HK-2 (cell line): ENCODE results near the gene GDPGP1.
"Not testable (repeated sequence)": the region's sequence is repeated elsewhere in the genome, so short reads cannot be mapped to it uniquely, and the experiment has no call there.

ENCODE experiments used
- DNase-seq: peaks from one replicate; pipeline ENCODE4 v3.0.0-alpha.2; 2018; ENCODE audit not compliant: unreplicated experiment

The GDPGP1 gene, protein sequence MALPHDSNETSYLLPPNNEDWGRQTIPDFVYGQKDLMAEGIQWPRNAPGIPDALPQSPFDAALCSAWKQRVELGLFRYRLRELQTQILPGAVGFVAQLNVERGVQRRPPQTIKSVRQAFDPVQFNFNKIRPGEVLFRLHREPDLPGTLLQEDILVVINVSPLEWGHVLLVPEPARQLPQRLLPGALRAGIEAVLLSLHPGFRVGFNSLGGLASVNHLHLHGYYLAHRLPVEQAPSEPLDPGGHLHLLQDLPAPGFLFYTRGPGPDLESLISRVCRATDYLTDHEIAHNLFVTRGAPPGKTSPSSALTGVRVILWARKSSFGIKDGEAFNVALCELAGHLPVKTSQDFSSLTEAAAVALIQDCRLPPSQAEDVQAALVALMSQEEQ

DNA sequence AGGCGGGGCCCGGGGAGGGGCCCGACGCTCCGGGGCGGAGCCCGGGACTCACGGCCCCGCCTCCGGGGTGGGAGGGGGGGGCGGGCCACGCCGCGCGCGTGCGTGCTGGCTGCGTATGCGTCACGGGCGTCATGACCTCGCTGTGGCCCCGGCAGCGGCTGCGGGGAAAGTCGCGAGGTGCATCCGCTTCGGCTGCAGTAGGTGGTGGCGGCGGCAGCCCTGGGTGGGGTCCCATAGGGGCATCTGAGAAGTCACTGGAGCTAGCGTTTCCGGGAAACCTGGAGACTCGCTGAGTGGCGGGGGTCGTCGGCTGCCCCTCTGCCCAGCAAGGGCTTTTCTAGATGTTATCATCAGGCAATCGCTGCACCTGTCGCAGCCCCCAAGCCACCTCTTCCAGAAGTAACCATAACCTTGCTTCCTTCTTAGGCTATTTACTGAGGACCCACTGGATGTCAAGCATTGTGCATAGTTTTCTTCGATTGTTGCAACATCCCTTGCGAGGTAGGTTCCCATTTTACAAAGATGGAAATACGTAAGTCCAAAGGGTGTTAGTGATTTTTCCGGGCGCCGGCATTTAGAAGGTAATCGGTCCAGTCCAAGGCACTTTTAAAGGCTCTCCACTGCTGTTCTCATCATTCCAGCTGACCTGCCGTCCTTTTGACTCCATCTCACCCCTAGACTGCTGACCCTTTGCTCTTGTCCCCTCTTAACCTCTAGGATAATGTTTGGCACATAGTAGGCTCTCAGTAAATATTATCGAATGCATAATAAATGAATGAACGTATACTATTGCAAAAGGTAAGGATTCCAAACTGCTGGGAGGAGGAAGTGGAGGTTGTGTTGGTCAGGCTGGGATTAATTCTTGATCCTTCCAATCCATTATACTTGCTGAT is at the start of gene GDPGP1:
GDPGP1 (plus strand) TSS at position 114 of the 893 bp plus-strand sequence. CDS start 6,700 bp downstream, outside the sequence.
- DNase-seq: no peak

DNA sequence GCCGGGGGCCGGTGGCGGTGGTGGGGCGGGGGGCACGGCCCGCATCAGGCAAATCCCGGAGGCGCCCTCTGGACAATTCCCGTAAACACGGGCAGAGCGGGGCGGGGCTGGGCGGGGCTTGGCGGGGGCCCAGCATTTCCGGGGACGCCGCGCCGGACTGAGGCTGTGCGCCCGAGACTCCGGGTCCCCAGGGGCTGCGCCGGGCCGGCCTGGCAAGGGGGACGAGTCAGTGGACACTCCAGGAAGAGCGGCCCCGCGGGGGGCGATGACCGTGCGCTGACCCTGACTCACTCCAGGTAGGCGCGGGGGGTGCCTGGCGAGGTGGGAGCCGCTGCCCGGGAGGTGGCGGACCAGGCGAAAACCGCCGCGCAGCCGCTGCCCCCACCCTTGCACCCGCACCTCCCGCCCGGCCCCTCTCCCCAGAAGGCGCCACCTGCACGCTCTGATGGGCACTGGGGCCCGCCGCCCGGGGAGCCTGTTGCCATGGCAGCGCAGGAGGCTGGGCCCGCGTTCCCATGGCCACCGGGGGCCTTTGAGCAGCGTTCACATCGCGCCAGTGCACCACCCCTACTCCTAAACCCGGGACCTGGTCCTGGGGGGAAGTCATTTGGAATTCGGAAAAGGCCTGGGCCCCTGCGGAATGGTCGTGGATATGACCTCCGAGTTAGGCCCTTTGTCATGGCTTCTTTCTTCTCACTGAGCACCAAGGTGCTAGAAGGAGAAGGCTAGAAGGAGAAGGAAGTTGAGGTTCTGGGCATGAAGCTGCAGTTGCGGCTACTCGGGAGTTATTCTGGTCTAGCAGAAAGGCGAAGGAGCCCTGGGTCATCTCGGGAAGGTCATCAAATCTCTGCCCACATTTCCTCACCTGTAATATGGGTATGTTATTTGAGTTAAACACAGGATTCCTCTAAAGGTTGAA is 49.0 kb upstream of the GDPGP1 start:
- DNase-seq: peak; percentile 80

DNA sequence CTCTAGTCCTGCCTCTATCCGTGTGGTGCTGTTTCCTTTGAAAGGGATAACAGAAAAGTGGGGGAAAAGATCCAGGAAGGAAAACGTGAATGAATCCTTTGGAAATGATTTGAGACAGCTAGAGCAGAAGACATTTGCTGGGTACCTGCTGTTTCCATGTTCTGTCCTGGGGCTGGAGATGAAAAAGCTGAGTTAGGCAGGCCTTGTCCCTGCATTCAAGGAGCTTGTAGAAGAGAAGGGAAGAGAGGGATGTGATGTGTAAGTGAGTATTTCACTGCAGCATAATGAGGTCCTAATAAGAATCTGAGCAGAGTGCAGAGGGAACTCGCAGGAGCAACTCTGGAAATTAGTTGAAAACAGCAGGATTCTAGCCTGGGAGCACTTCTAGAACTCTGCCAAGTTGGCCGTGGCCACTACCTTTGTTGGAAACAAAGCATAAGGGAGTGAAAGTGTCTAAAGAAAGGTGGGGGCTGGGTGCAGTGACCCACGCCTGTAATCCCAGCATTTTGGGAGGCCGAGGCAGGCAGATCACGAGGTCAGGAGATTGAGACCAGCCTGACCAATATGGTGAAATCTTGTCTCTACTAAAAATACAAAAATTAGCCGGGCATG is 46.6 kb upstream of the GDPGP1 start:
- no peak for DNase-seq

DNA sequence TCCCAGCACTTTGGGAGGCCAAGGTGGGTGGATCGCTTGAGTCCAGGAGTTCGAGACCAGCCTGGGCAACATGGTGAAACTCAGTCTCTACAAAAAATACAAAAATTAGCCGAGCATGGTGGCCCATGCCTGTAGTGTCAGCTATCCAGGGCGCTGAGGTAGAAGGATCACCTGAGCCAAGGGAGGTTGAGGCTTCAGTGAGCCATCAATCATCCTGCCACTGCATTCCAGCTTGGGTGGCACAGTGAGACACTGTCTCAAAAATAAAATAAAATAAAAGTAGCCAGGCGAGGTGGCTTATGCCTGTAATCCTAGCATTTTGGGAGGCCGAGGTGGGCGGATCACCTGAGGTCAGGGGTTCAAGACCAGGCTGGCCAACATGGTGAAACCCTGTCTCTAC is 45.9 kb upstream of the GDPGP1 start:
- DNase-seq: not testable (repeated sequence)

DNA sequence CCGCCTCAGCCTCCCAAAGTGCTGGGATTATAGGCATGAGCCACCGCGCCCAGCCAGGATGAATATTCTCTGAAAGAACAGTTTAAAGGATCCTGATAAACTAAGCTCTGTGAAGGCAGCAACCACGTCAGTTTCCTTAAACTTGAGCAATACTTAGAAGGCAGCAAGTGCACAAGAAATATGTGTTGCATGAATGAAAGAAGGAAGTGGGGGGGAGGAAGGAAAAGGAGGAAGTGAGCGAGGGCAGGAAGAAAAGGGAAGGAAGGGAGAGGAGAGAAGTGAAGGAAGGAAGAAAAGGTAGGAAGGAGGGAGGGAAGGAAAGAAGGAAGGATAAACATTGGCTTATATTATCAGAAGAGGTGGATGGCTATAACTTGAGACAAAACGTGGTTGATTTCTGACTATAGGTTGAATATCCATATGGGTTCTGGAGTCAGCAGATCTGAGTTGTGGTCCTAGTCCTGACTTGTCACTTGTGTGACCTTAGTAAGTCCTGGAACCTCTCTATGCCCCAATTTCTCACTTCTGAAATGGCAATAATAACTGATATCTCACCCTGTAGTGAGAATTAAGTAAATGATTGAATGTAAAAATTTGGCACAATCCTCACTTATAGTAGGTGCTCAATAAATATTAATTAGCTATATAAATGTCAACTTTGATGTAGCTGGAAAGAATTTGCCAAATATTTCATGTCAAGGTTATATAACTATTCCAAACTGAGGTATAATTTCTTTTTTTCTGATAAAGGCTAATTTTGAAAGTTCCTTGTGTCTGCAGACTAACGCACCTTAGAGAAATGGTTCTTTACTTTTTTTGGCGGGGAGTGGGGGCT is 44.9 kb upstream of the GDPGP1 start:
- DNase-seq: no peak

DNA sequence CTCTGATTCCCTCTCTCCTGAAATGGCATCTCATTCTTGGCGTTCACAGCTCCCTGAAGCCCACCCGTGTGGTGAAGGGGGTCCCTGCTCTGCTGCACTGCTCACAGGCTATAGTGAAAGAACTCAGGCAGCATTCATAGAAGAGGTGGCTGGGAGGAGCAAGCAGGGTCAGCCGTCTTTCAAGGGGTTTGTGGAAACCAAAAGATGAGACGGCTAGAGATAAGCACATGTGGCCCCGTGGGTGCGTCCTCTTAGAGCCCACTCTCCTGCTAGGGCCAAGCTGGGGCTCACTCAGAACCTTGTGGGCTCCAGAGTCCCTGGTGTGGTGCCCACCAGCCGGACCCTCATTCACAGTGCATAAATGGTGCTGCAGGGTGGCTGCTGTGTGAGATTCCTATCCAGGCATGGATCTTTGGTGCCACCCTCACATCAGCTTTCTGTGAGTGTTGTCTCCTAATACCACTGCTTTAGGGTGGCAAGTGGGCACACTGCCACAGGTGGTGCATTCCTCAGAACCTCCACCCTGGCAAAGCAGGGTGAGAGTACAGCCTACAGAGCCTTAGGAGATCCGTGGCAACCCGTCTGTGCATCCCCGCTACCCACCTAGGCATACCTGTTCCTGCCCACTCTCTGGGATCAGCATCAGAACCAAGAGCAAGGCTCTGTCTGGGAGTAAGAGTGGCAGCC is 44.1 kb upstream of the GDPGP1 start:
- DNase-seq: no peak

DNA sequence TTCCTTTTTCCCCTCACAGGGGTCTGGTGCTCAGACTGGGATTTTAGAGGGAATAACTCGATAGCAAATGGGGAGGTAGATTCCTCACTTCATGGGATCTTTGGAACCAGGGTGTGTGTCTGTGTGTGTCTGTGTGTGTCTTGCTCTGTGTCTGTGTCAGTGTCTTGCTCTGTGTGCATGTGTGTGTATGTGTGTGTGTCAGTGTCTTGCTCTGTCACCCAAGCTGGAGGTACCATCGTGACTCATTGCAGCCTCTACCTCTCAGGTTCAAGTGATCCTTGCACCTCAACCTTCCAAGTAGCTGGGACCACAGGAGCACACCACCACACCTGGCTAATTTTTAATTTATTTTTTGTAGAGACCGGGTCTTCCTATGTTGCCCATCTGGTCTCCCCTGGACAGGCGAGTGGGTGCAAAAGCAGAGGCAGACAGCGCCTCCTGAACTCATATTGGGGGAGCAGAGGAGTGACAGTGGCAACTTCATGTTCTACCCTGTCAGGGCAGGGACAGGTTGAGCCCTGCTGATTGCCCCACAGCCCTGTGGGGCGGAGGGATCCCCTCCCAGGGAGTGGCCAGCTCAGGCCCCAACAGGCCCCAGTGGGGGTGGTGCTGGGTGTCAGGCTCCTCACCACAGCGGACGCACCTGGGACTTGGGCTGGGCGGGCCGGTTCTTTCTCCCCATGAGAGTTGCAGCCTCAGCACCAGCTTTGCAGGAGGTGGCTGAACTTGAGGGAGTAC is 43.2 kb upstream of the GDPGP1 start:
- no peak for DNase-seq

DNA sequence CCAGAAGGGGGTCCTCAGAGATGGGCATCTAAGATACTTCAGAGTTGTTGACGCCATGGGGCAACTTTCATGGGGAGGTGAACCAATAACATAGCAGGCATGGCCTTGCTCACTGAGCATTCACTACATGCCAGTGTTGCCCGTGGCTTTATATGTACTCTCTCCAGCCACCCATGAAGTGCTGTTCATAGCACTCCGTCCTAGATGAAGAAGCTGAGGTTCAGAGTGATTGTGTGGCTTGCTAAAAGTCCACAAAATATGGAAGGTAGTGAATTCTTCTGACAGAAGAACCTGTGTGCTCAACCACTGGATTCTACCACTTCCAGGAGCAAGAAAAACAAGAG is 42.7 kb upstream of the GDPGP1 start:
- no peak for DNase-seq

DNA sequence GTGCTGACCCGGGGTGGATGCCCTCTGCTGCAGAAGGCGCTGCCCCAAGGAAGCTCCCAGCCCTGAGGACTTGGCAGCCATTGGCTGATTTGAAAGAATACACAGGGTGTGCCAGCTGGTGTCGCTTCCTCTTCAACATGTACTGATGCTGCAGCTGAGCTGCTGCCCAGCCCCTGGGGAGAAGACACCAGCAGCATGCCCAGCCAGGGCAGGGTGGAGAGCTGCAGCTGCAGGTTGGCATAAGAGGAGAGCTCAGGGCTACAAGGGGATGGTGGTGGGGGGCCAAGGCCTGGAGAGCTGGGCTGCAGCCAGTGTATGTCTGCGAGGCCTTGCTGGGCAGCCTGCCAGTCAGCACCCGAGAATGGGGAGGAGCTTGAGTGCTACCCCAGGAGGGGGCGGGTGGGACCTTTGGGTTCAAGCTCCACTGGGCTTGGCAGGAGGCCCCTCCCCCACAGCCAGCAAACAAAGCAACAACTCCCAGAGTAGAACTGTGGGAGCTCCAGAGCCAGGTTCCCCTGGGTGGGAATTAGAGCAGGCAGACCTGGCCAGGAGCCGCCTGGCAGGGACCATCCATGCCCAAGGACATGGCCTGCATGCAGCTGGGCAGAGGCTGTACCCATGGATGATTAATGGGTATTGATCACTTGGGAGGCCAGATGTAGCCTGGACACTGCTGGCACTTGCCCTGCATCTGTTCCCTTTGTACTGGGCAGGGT is 42.1 kb upstream of the GDPGP1 start:
- peak; percentile 66 for DNase-seq

DNA sequence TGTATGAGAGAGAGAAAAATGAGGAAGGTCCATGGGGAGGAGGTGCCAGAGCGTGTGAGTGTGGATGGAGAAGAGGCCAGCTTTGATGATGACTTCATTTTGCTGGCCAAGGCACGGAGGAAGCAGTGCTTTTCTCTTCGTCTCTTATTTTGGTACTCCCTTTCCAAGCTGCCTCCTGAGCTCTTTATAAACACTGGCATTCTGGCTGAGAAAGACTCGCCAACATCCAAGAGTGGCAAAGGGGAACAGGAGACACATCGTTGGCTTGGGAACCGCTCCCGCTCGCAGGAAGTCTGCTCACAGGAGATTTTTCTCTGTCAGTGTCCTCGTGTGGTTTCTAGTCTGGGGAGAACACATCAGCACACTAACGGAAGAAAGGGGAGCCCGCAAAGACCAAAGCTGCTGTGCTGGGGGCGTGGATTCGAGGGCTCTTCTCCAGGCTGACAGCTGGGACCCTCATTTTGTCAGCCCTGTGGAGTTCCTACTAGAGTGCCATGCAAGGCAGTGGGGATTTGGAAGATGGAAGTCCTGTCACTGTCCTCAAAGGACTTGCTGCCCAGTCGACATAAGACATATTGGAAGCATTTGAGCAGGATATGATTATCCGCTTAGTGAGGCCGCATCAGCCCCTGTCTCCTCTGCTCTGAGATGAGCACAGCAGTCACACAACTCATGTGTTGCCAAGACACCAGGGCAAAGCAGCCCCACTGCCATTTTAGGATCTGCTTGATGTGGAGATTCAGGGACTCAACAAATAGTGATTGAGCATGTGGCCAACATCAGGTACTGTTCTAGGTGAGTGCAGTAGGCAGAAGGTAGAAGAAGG is 40.8 kb upstream of the GDPGP1 start:
- no peak for DNase-seq

DNA sequence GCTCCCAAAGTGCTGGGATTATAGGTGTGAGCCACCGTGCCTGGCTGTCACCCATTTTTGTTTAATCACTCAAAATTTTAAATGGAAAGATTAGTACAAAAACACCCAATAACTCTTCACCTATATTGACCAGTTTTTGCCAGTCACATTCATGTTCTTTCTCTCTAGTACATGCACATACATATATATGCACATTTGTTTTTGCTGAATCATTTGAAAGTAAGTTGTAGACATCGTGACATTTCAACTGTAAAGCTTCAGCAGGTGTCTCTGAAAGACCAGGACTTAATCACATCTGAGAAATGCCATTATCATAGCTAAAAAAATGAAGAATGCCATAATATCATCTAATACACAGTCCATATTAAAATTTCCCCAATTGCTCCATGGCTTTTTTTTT is 39.4 kb upstream of the GDPGP1 start:
- no peak for DNase-seq

DNA sequence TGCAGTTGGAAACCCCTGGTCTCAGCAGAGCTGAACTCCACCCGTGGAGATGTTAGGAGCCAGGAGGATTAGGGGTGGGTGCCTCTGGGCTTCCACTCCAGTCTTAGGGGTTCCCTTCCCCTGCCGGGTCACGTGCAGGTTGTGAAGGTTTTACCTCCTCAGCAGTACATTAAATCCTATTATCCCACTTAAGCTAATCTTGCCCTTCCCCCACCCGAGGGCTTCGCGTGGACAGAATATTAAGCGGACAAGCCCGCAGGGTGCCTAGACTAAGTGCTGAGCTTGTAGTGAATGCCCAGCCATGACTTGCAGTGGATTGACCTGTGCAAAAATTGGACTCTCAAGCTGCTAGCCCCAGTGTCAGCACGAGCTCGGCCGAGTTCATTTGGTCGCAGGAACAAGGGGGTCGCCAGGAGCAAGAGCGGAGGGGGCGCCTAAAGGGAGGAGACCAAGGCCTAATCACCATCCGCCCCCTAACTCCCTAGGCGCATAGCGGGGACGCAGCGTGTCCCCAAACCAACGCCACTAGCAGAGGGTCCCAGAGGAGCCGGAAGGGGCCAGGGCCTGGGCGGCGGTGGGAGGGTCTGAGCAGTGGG is 33.4 kb upstream of the GDPGP1 start:
- no peak for DNase-seq

DNA sequence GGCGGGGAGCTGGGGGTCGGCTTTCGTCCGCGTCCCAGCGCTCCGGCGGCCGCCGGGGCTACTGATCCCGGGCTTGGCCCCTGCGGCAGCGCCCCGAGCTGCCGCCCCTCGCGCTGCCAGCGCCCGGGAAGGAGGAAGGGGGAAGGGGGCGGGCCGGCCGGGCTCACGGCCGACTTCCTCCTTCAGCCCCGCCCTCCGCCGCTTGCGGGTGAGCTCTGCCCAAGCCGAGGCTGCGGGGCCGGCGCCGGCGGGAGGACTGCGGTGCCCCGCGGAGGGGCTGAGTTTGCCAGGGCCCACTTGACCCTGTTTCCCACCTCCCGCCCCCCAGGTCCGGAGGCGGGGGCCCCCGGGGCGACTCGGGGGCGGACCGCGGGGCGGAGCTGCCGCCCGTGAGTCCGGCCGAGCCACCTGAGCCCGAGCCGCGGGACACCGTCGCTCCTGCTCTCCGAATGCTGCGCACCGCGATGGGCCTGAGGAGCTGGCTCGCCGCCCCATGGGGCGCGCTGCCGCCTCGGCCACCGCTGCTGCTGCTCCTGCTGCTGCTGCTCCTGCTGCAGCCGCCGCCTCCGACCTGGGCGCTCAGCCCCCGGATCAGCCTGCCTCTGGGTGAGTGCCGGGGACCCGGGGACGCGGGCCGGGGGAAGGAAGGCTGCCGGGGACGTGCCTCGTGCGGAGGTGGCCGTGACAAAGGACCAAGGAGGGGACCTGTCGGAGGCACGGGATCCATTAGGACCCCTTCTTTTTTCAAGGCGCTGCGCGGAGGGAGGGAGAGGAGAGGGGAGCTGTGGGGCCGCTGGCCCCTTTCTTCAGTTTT is 32.7 kb upstream of the GDPGP1 start, which contains the start of gene SEMA4B:
SEMA4B (plus strand) TSS at position 201 of the 814 bp plus-strand sequence; CDS start at position 450, 249 bp downstream.
- peak; percentile 56 for DNase-seq

DNA sequence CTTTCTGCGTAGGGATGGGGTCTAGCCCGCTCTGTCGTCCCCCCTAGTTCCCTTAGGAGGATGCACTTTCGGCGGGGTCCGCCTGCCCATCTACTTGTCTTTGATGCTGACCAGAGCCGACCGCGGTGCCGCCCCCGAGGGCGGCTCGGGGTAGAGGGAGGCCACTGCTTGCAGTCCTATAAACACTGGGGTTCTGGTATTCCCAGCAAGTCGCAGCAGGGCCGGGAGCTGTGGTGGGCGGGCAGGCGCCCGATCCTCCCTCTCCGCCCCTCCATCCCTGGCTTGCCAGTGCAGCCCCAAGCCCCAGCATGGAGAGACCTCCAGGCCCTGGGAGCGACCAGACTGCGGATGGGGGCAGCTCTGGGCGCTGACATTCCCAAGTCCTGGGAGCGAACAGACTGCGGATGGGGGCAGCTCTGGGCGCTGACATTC is 32.0 kb upstream of the GDPGP1 start:
- no peak for DNase-seq

DNA sequence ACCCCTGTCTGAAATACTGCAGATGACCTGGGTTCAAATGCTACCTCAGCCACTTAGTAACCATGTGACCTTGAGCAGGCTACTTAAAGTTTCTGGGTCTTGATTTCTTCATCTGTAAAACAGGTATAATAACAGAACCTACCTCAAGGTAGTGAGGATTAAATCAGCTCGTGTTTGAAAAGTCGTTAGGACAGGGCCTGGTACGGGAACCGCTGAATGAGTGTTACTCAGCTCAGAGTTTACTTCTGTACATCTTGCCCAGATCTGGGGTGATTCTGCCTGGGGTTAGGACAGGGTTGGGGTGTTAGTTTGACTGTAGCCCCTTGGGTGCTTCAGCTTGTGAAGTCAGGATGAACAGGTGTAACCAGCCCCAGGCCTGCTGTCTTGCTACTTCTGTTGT is 31.1 kb upstream of the GDPGP1 start:
- no peak for DNase-seq

DNA sequence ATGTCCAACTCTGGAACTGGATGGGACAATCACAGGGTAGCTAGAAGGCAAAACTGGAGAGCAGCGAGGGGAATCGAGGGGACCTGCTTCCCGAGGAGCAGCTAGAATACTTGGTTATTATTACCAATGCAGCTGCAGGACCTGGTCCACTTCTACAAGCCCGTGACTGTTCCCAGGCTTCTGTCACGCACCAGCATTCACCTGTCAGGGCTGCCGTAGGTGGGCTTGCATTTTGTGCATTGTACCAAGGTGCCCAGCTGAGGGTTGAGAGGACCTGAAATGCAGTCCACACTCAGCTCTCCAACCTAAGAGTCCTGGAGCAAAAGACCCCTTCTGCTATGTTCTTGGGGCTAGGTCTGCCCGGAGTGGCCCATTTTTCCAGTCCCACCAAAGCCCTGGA is 30.5 kb upstream of the GDPGP1 start:
- no peak for DNase-seq
